Stimulated activated CD4-positive, alpha-beta T cell treated with anti-CD3 and anti-CD28 coated beads, Interleukin-4, amount 100 ng/mL, for 1 hour (primary cell): ENCODE data around the gene SWI5.

ENCODE experiments used
- DNase-seq: peaks from one replicate; pipeline ENCODE4 v3.0.0-alpha.2; 2020

SWI5 gene

GRCh38 chr9:128252317-128253139, 23.5 kb upstream of the SWI5 start:
- no peak for DNase-seq

- no peak for DNase-seq
These were observed 22.7 kb upstream of the SWI5 start for GRCh38 chr9:128253140-128253990.

GRCh38 chr9:128253991-128254346, 22.1 kb upstream of the SWI5 start:
- DNase-seq, result no peak

GRCh38 chr9:128254362-128254761, 21.7 kb upstream of the SWI5 start:
- DNase-seq, result no peak

GRCh38 chr9:128254855-128255759, 21.0 kb upstream of the SWI5 start:
- peak; percentile 58 for DNase-seq

GRCh38 chr9:128257086-128257825, 18.8 kb upstream of the SWI5 start:
- DNase-seq, result no peak

GRCh38 chr9:128257907-128258306, 18.2 kb upstream of the SWI5 start:
- no peak for DNase-seq

- no peak for DNase-seq
These were observed 17.8 kb upstream of the SWI5 start for GRCh38 chr9:128258326-128258725.

GRCh38 chr9:128259156-128259555, 16.9 kb upstream of the SWI5 start:
- no peak for DNase-seq

- DNase-seq, result no peak
These were observed 15.7 kb upstream of the SWI5 start for GRCh38 chr9:128260340-128260739.

GRCh38 chr9:128262687-128263086, 13.4 kb upstream of the SWI5 start:
- DNase-seq, result no peak

GRCh38 chr9:128265348-128265847, 10.7 kb upstream of the SWI5 start:
- DNase-seq, result no peak

GRCh38 chr9:128266868-128267590, 9.0 kb upstream of the SWI5 start:
- DNase-seq, result no peak

- DNase-seq, result no peak
These were observed 5.0 kb upstream of the SWI5 start for GRCh38 chr9:128271112-128271511.

GRCh38 chr9:128271512-128271911, 4.6 kb upstream of the SWI5 start:
- DNase-seq, result no peak

- DNase-seq, result no peak
These were observed 1.8 kb upstream of the SWI5 start for GRCh38 chr9:128274245-128274644.

GRCh38 chr9:128275198-128276007, 673 bp upstream of the SWI5 start, which contains the start of gene GOLGA2:
Gene GOLGA2, minus strand, starts transcription at chr9:128276007. Its CDS starts 31 bp downstream, at chr9:128275976.
- DNase-seq, result no peak

- no peak for DNase-seq
These were observed 646 bp downstream of the SWI5 start for GRCh38 chr9:128276574-128277270.
